HG02623 (cell line): ENCODE measurements around the gene UNC13B.

Experiments used
- ATAC-seq: cut with Tn5 transposase; IDR thresholded peaks from one replicate; pipeline ENCODE4 v1.9.1; 2021; ENCODE audit warnings: moderate library complexity; ENCODE audit not compliant: unreplicated experiment

Gene UNC13B

GRCh38 chr9:35415402-35416097 is 253.7 kb downstream of the UNC13B start:
- no peak for ATAC-seq

- ATAC-seq = no peak
Measured at GRCh38 chr9:35416098-35416427, 254.3 kb downstream of the UNC13B start.

- no peak for ATAC-seq
Measured at GRCh38 chr9:35422346-35422745, 260.5 kb downstream of the UNC13B start.

- ATAC-seq = no peak
Measured at GRCh38 chr9:35422753-35423152, 260.9 kb downstream of the UNC13B start.

GRCh38 chr9:35423499-35423898 is 261.7 kb downstream of the UNC13B start:
- ATAC-seq = no peak

GRCh38 chr9:35424356-35425352 is 262.8 kb downstream of the UNC13B start:
- ATAC-seq = no peak

GRCh38 chr9:35426627-35427026 is 264.8 kb downstream of the UNC13B start:
- ATAC-seq = no peak

- ATAC-seq = no peak
Measured at GRCh38 chr9:35431467-35431866, 269.7 kb downstream of the UNC13B start.

GRCh38 chr9:35432076-35432475 is 270.3 kb downstream of the UNC13B start:
- no peak for ATAC-seq

- ATAC-seq = no peak
Measured at GRCh38 chr9:35436933-35437332, 275.1 kb downstream of the UNC13B start.

GRCh38 chr9:35446012-35446411 is 284.2 kb downstream of the UNC13B start:
- ATAC-seq = no peak

- no peak for ATAC-seq
Measured at GRCh38 chr9:35448496-35448895, 286.7 kb downstream of the UNC13B start.

GRCh38 chr9:35452481-35452880 is 290.7 kb downstream of the UNC13B start:
- no peak for ATAC-seq

GRCh38 chr9:35453786-35454185 is 292.0 kb downstream of the UNC13B start:
- no peak for ATAC-seq
